Measurements from ENCODE around the gene CFAP100. TPM values are rescaled to one million over a fixed set of nuclear protein-coding genes. Genes with fewer than 3 reads are reported as not detected.

The CFAP100 gene
- total RNA-seq, 4 donors from 2014 or later = not detected

DNA sequence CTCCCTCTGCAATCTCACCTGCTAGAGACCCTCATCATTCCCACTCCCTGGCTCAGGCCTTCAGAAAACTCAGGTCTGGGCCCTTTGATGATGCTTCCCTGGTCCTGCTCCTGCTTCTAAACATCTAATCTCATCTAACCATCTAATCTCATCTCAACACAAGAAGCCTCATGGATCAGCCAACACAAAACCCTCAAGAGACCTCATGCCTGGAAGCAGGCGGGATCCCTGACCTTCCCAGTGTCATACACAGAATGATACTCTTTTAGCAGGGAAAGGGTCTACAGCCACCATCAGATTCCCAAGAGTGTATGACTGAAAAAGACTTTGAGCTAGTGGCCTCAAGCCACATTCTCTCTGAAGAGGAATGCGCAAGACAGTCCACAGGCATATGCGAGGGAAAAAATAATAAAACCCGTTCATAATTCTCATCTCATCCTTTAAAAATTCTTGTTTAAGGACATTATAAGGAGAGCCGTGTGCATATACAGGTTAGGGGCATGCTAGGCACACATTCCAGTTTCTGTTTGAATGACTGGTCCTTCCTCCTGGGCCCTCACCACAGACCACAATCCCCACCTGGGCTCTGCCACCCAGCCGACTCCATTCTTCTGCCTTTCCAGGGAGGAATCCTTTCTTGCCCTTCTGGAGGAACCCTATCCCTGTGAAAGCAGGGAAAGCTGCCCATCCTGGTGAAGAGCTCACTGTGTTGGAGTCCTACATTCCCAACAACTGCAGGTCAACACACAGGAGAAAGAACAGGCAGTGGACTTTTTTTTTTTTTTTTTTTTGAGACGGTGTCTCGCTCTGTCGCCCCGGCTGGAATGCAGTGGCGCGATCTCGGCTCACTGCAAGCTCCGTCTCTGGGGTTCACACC lies 78.8 kb downstream of the CFAP100 start:
- peaks cover 27 to 45% (median 36%) of the 10 kb centered on the region in 4 donors for H3K4me1 ChIP-seq
- WGBS, 2 donors (ENCODE audit: low coverage in 1 of 2) = 47 to 70% methylated on average over 2 to 14 of the region's 14 CpGs
- H3K36me3 ChIP-seq = peaks cover 0 to 28% (median 13%) of the 10 kb centered on the region in 4 donors
- TF ChIP-seq, protein P1, sequence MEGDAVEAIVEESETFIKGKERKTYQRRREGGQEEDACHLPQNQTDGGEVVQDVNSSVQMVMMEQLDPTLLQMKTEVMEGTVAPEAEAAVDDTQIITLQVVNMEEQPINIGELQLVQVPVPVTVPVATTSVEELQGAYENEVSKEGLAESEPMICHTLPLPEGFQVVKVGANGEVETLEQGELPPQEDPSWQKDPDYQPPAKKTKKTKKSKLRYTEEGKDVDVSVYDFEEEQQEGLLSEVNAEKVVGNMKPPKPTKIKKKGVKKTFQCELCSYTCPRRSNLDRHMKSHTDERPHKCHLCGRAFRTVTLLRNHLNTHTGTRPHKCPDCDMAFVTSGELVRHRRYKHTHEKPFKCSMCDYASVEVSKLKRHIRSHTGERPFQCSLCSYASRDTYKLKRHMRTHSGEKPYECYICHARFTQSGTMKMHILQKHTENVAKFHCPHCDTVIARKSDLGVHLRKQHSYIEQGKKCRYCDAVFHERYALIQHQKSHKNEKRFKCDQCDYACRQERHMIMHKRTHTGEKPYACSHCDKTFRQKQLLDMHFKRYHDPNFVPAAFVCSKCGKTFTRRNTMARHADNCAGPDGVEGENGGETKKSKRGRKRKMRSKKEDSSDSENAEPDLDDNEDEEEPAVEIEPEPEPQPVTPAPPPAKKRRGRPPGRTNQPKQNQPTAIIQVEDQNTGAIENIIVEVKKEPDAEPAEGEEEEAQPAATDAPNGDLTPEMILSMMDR (IDR thresholded peaks at IDR 0.05) = no peak
- TF ChIP-seq EP300 (IDR thresholded peaks at IDR 0.05; ENCODE audit: low read depth) = no peak
- TF ChIP-seq POLR2A (IDR thresholded peaks at IDR 0.05) = no peak
- no peak for TF ChIP-seq POLR2AphosphoS5 (IDR thresholded peaks at IDR 0.05)
- in situ Hi-C loops (cut with MboI; ENCODE audit: low pct_ligation_motif_present in 1 of 4, low pct_unique_long_range_greater_than_20kb in 1 of 4, low sequenced_read_pairs in 3 of 4) (no loop called here), intact Hi-C loops (cut with DNase I; ENCODE audit: low total_unique reads) (no loop called here)
- peak overlapping the region in 1 of 4 donors; percentile 69 for H3K4me3 ChIP-seq
- no peaks in the 10 kb centered on the region for H3K9me3 ChIP-seq
- H3K27me3 ChIP-seq = no peaks in the 10 kb centered on the region
- DNase-seq = no peak
- peak overlapping the region in 2 of 4 donors; percentile 40 to 96 for H3K27ac ChIP-seq

DNA sequence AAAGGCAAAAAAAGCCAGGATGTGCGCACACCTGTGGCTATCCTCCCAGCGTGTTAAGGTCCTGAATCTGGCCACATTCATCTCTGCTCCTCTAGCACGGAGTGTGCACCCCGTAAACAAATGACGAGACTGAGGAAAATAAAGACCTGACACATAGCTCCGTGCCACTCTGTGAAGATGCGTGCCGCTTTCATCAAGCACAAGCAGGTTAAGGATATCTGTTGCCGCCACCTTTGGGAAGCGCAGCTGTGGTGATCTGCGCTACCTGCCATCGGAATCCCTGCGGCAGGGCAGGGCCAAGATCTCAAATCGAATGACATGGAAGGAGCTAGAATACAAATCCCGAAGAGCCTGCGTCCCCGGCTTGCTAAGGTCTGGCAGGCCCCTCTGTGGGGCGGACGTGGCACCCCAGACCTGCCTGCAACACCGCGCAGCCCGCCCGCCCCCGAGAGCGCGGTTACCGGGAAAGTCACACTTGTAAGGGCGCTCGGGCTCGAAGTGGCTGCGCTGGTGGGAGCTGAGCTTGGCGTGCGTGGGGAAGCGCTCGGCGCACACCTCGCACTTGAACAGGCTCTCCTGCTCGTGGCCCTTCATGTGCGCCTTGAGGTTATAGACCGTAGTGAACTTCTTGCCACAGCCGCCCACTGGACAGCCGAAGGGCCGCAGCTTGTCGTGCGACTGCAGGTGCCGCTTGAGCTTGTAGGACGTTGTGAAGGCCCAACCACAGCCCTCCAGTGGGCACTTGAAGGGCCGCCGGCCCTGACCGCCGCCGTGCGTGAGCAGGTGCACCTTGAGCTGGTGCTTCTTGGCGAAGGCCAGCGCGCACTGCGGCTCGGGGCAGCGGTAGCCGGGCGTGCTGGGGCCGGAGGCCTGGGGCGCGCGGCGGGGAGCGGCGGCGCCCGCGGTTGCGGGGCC lies 80.0 kb downstream of the CFAP100 start:
- Histone ChIP-seq H3K27ac (peak overlapping the region; percentile 96), H3K36me3 (peaks cover 0 to 17% (median 8%) of the 10 kb centered on the region in 4 donors), H3K27me3 (no peaks in the 10 kb centered on the region), H3K4me1 (peaks cover 27 to 45% (median 36%) of the 10 kb centered on the region in 4 donors), H3K9me3 (no peaks in the 10 kb centered on the region), H3K4me3 (peak overlapping the region; percentile 58 to 75 (median 68))
- TF ChIP-seq EP300 (IDR thresholded peaks at IDR 0.05; ENCODE audit: low read depth) (no peak), POLR2A (IDR thresholded peaks at IDR 0.05) (peak; percentile 15), POLR2AphosphoS5 (IDR thresholded peaks at IDR 0.05) (peak in 1 of 3 donors; percentile 16)
- TF ChIP-seq, protein P1 (IDR thresholded peaks at IDR 0.05) = peak in 2 of 5 experiments; percentile 34 to 45
- intact Hi-C loops (cut with DNase I; ENCODE audit: low total_unique reads) (no loop called here), in situ Hi-C loops (cut with MboI; ENCODE audit: low pct_ligation_motif_present in 1 of 4, low pct_unique_long_range_greater_than_20kb in 1 of 4, low sequenced_read_pairs in 3 of 4) (no loop called here)
- DNase-seq = peak; percentile 45
- 4 to 7% methylated on average over 5 to 54 of the region's 72 CpGs for WGBS, 2 donors (ENCODE audit: low coverage in 1 of 2)

DNA sequence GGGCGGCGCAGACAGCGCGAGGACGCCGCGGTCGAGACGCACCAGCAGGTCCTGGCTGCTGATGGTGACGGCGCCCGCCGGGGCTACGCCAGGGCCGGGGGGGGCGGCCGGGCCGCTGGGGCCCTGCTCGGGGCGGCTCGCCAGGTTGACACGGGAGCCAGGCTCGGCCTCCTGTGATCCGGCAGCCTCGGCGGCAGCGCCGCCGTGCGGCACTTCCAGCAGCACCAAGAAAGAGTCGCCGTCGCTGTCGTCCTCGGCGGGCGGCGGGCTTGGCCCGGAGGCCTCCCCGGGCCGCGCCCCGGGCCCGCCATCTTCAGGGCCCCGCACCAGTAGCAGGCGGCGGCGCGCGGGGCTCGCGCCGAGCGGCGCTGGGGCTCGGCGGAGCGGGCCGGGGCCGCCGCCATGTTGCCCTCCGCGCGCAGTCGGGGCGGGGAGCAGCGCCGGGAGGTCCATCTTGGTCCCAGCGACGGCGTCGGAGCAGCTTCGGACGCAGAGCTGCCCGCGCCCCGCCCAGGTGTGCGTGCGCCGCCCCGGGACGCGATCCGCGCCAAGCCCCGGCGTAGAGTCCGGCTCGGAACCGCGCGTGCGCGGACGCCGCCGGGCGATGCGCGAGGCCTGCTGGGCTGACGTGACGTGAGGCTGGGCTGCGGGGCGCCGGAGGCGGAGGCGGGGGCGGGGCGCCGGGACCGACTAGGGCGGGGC lies 80.9 kb downstream of the CFAP100 start, which contains the start of gene ZXDC:
TSS of gene ZXDC (minus strand) at position 479 of the 702 bp plus-strand sequence. CDS start at position 453, 26 bp downstream.
- peak; percentile 42 to 89 (median 79) for TF ChIP-seq POLR2AphosphoS5 (IDR thresholded peaks at IDR 0.05)
- TF ChIP-seq EP300 (IDR thresholded peaks at IDR 0.05; ENCODE audit: low read depth) = no peak
- TF ChIP-seq, protein P1 (IDR thresholded peaks at IDR 0.05) = peak in 2 of 5 experiments; percentile 15 to 31
- no peak for TF ChIP-seq POLR2A (IDR thresholded peaks at IDR 0.05)
- peak; percentile 95 for DNase-seq
- Histone ChIP-seq H3K27ac (peak within 1 kb of the TSS; percentile 96), H3K36me3 (peaks cover 0 to 9% (median 4%) of the 10 kb centered on the region in 4 donors), H3K9me3 (no peaks in the 10 kb centered on the region), H3K4me3 (peak within 1 kb of the TSS; percentile 58 to 75 (median 68)), H3K4me1 (peaks cover 27 to 45% (median 36%) of the 10 kb centered on the region in 4 donors), H3K27me3 (no peaks in the 10 kb centered on the region)
- 0% methylated on average over 27 of the region's 112 CpGs; no CpG with 5 or more reads in 1 of the 2 donors for WGBS, 2 donors (ENCODE audit: low coverage in 1 of 2)
- in situ Hi-C loops (cut with MboI; ENCODE audit: low pct_ligation_motif_present in 1 of 4, low pct_unique_long_range_greater_than_20kb in 1 of 4, low sequenced_read_pairs in 3 of 4) (no loop called here), intact Hi-C loops (cut with DNase I; ENCODE audit: low total_unique reads) (no loop called here)

Measured in transverse colon (tissue), 4 donors.